ENCODE results near the gene CCDC34. TPM values are rescaled to one million over a fixed set of nuclear protein-coding genes. Genes with fewer than 3 reads are reported as not detected.

The CCDC34 gene
- total and polyA plus RNA-seq, 8 donors: 0.89 to 65.8 (median 7.0) TPM; not detected in 1

DNA sequence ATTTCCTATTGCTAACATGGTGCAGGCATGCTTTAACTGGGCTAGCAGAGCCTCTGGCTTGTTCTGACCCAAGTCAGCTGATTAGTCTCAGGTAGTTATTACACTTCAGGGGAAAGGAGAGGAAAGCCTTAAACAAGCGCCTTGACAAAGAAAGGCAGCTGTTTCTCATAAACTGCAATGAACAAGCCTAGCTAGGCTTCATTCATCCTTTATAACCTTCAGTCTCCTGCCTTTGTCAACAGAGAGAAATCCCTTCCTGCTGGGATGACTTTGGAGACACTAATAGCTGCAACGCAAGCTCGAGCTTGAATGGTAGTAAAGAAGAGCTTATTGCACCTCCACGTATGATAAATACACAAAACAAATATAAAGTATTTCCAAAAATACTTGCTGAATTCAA is 68.4 kb downstream of the CCDC34 start:
- Histone ChIP-seq H3K4me1 (peaks cover 0 to 6% (median 0%) of the 10 kb centered on the region in 4 donors), H3K9me3 (peaks cover 0 to 5% (median 1%) of the 10 kb centered on the region in 4 donors), H3K36me3 (no peaks in the 10 kb centered on the region), H3K4me3 (no peak overlapping the region), H3K27ac (no peak overlapping the region), H3K27me3 (no peaks in the 10 kb centered on the region)
- DNase-seq: peak in 1 of 2 donors; percentile 20
- 75 to 93% (median 84%) methylated on average over 4 of the region's 4 CpGs for WGBS, 5 donors
- TF ChIP-seq, protein P1, sequence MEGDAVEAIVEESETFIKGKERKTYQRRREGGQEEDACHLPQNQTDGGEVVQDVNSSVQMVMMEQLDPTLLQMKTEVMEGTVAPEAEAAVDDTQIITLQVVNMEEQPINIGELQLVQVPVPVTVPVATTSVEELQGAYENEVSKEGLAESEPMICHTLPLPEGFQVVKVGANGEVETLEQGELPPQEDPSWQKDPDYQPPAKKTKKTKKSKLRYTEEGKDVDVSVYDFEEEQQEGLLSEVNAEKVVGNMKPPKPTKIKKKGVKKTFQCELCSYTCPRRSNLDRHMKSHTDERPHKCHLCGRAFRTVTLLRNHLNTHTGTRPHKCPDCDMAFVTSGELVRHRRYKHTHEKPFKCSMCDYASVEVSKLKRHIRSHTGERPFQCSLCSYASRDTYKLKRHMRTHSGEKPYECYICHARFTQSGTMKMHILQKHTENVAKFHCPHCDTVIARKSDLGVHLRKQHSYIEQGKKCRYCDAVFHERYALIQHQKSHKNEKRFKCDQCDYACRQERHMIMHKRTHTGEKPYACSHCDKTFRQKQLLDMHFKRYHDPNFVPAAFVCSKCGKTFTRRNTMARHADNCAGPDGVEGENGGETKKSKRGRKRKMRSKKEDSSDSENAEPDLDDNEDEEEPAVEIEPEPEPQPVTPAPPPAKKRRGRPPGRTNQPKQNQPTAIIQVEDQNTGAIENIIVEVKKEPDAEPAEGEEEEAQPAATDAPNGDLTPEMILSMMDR (IDR thresholded peaks at IDR 0.05): no peak
- intact Hi-C loops (cut with DNase I; ENCODE audit: low total_unique reads): loop anchor here (5.0 to 10.0 kb wide), 2 partner anchors 107 to 180 kb away; partner anchors contain the start of gene LGR4

DNA sequence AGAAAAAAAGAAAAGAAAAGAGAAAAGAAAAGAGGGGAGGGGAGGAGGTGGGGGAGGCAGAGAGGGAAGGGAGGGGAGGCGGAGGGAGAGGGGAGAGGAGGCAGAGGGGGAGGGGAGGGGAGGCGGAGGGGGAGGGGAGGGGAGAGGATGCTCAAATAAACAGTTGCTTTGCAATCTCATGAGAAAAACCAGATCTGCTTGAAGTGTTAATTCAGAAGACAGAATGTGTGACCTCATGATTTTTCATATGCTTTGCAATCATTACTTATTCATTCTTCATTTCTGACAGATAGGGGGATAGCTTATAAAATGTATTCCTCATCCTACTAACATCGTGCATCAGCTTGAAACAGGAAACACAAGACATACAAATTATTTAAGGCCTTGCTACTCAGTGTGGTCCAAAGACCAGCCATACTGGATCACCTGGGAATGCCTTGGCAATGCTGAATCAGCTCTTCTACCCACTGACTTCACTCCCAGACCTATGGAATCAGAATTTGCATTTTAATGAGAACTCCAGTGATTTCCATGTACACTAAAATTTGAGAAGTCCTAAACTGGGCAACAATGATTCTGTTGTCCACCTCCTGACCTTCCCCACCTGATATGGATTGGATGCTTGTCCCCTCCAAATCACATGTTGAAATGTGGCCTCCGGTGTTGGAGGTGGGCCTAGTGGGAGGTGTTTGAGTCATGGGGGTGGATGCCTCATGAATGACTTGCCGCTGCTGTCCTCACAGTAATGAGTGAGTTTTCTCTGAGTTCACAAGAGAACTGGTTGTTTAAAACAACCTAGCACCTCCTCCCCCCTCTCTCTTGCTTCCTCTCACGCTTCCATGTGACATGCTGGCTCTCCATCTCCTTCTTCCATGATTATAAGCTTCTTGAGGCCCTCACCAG is 69.2 kb downstream of the CCDC34 start:
- no peaks in the 10 kb centered on the region for H3K27me3 ChIP-seq
- H3K9me3 ChIP-seq: peaks cover 0 to 5% (median 1%) of the 10 kb centered on the region in 4 donors
- peaks cover 0 to 6% (median 0%) of the 10 kb centered on the region in 4 donors for H3K4me1 ChIP-seq
- intact Hi-C loops (cut with DNase I; ENCODE audit: low total_unique reads): loop anchor here (5.0 to 10.0 kb wide), 2 partner anchors 106 to 181 kb away; partner anchors contain the start of gene LGR4
- H3K4me3 ChIP-seq: no peak overlapping the region
- TF ChIP-seq POLR2A (IDR thresholded peaks at IDR 0.05): no peak
- TF ChIP-seq EP300 (IDR thresholded peaks at IDR 0.05): no peak
- TF ChIP-seq, protein P1 (IDR thresholded peaks at IDR 0.05): no peak
- no peak for TF ChIP-seq POLR2AphosphoS5 (IDR thresholded peaks at IDR 0.05)
- H3K36me3 ChIP-seq: no peaks in the 10 kb centered on the region
- no peak for DNase-seq
- 73 to 92% (median 84%) methylated on average over 6 of the region's 6 CpGs for WGBS, 5 donors
- no peak overlapping the region for H3K27ac ChIP-seq

DNA sequence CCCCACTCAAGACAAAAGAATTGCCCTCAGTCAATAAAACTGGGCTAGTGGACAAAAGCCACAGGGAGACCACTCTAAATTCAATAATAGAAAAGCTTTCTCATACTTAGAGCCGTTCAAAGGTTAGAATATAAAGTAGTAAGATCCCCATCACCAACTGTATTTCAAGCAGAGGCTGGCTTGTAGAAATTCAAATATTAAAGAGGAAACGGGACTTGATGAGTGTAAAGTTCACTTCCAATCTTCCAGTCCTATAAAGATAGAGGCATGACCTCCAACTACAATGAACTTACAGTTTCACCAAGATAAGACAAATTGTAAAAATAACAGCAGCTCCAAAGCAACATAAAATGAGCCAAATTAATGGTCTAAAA is 70.4 kb downstream of the CCDC34 start:
- intact Hi-C loops (cut with DNase I; ENCODE audit: low total_unique reads): loop anchor here (5.0 to 10.0 kb wide), 2 partner anchors 105 to 182 kb away; partner anchors contain the start of gene LGR4
- no peak for DNase-seq
- Histone ChIP-seq H3K27ac (peak overlapping the region in 3 of 5 donors; percentile 32 to 52 (median 46)), H3K36me3 (no peaks in the 10 kb centered on the region), H3K9me3 (peaks cover 0 to 5% (median 1%) of the 10 kb centered on the region in 4 donors), H3K4me1 (peaks cover 0 to 6% (median 0%) of the 10 kb centered on the region in 4 donors), H3K4me3 (no peak overlapping the region), H3K27me3 (no peaks in the 10 kb centered on the region)
- WGBS, 5 donors: 18 to 61% (median 31%) methylated on average over 2 of the region's 2 CpGs
- TF ChIP-seq, protein P1 (IDR thresholded peaks at IDR 0.05): no peak
- TF ChIP-seq POLR2A (IDR thresholded peaks at IDR 0.05): no peak

DNA sequence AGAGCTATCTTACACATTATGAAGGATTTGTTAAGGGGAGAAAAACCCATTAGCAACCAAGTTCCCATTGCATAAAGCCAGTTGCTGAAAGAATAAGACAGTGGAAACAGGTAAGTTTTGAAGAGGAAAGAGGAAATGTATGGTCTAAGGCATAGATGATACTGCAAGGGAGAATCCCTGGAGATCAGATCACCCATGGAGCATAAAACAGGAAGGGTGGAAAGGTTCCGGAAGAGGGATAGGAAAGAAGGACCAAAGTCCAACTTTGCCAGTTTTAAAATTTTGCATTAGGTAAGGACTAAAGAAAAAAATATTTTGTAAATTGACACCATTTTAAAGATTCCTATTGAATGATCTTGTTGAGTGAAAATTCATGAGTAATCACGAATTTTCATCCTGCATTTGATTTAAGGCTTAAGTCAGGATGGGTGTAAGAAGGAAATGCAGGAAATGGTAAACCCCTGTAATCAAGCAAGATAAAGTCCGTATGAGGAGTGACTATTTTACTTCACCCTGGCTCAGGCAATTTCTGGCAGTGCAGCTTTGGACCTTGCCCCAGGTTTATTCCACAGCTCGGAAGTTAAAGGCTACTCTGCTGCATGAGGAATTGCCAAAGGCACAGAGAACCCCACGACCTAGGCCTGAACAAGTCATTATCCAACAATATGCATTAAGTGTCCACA is 70.9 kb downstream of the CCDC34 start:
- no peaks in the 10 kb centered on the region for H3K27me3 ChIP-seq
- H3K4me1 ChIP-seq: peaks cover 0 to 6% (median 0%) of the 10 kb centered on the region in 4 donors
- H3K4me3 ChIP-seq: no peak overlapping the region
- H3K27ac ChIP-seq: peak overlapping the region in 3 of 5 donors; percentile 32 to 52 (median 46)
- TF ChIP-seq POLR2A (IDR thresholded peaks at IDR 0.05): no peak
- TF ChIP-seq, protein P1 (IDR thresholded peaks at IDR 0.05): no peak
- TF ChIP-seq POLR2AphosphoS5 (IDR thresholded peaks at IDR 0.05): peak in 1 of 3 donors; percentile 43
- no peak for TF ChIP-seq EP300 (IDR thresholded peaks at IDR 0.05)
- DNase-seq: peak; percentile 43 to 69
- no peaks in the 10 kb centered on the region for H3K36me3 ChIP-seq
- peaks cover 0 to 5% (median 1%) of the 10 kb centered on the region in 4 donors for H3K9me3 ChIP-seq
- intact Hi-C loops (cut with DNase I; ENCODE audit: low total_unique reads): loop anchor here (5.0 to 10.0 kb wide), 2 partner anchors 105 to 183 kb away; partner anchors contain the start of gene LGR4
- 30 to 62% (median 51%) methylated on average over 5 of the region's 5 CpGs for WGBS, 5 donors

All from stomach (tissue), 9 donors.